CD4-positive, alpha-beta T cell treated with Interferon alpha-2 for 1 hour (primary cell): ENCODE data around the gene IL21.

ENCODE experiments used
- DNase-seq, 2 donors: peaks; one replicate each; pipeline ENCODE4 v3.0.0-alpha.2; 2020 to 2022

Gene IL21

DNA sequence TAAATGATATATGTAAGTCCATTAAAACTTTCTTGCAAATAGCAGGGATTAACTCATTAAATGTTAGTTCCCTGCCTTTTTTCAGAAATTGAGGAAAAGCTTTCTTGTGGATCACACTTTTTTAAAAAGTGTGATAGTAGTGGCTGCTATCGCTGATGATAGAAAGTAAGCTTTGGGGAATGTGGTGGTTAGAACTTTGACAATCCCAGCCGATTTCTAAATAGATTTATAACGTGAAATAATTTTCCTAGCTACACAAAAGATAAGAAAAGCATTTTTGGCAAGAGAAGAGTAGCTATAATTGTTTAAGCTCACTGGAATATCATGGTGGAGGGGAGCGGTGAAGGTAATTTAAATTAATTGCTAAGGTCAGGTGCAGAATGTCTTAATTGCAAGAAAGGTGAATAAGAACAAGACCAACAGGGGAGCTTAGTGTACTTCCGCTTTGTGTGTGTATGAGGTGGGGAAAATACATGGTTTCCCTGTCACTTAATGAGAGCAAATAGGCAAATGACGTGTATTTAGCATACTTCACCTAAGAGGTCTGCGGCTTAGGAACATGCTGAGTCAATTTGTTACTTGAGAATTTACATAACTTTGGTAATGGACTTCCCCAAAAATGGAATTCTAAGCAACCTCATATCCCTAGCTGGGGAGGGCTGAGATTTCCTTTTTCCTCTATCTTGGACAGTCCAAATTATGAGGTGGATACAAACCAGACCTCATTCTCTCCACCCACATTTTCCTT lies 11.7 kb upstream of the IL21 start:
- DNase-seq = peak in 1 of 2 donors; percentile 28

DNA sequence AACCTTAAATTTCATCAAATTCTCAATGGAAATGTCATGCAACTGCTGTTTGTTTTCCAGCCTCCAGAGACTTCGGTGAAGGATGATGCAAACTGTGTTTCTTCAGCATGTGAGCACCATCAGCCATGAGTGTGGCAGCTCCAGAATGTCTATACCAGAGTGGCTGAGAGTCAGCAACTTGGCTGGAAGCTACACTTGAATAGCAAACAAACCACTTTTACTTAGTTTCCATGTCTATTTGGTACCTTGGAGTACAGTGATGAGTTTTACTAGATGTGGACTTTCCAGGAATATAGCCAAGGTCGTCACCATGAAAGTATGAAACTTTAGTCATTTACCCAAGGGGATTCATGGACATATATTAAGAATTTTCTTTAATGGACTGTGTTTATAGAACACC lies 4.3 kb upstream of the IL21 start:
- DNase-seq = no peak

- DNase-seq = no peak
Observed at GRCh38 chr4:122624205-122624604, 3.3 kb upstream of the IL21 start.

GRCh38 chr4:122623637-122624166 lies 2.8 kb upstream of the IL21 start:
- no peak for DNase-seq

DNA sequence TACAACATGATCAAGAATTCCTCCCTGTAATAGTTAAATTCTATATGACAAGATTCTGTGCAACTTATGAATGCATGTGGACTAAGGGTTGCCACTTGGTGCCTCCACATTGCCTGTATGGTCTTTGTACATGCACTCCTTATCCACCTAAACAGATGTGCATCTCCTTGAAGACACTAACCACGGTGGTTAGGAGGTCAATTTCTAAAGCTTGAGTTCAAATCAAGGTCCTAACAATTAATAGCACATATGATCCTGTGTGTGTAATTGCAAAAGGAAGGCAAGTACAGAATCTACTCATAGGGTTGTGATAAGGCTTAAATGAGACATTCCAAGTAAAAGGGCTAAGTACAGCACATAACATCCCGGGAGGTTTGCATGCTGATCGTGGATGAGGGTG lies 1.5 kb upstream of the IL21 start:
- DNase-seq = no peak

GRCh38 chr4:122619611-122620010 lies 1.3 kb downstream of the IL21 start:
- DNase-seq = no peak

- DNase-seq = no peak
Observed at GRCh38 chr4:122617597-122618593, 3.0 kb downstream of the IL21 start.

GRCh38 chr4:122616915-122617596 lies 3.8 kb downstream of the IL21 start:
- no peak for DNase-seq

GRCh38 chr4:122614621-122615020 lies 6.2 kb downstream of the IL21 start:
- no peak for DNase-seq

DNA sequence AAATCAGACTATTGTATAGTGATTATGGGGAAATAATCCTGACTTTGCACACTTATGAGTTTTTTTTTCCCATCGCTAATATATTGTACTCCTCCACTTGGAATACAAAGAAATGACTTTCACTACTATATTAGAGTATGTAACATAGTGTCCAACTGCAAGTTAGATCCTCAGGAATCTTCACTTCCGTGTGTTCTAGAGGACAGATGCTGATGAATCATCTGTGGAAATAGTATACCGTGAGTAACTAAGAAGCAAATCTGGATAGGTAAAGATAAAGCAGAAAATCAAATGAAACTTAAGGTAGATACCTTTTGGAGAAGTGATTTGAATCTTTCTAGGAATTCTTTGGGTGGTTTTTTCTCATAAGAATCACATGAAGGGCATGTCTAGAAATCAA lies 8.3 kb downstream of the IL21 start:
- DNase-seq = no peak

DNA sequence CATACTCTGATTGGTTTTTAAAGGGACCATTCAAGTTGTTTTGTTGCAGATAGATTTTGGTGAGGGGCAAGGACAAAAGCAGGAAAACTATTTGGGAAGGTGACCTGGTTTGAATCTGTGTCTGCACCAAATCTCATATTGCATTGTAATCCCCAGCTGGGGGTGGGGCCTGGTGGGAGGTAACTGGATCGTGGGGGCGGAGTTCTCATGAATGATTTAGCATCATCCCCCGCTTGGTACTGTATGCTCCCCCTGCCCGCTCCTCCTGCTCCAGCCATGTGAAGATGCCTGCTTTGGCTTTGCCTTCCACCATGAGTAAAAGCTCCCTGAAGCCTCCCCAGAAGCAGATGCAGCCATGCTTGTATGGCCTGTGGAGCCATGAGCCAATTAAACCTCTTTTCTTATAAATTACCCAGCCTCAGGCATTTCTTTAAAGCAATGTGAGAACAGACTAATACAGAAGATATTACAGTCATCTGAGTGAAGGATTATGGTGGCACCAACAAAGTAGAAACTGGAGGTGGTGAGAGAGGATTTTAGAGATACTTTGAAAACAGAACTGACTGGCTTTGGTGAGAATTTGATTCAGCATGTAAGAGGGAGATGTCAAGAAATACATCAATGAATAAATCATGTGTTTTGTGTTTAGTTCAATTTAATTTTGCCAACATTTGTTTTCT lies 14.4 kb downstream of the IL21 start:
- no peak for DNase-seq

DNA sequence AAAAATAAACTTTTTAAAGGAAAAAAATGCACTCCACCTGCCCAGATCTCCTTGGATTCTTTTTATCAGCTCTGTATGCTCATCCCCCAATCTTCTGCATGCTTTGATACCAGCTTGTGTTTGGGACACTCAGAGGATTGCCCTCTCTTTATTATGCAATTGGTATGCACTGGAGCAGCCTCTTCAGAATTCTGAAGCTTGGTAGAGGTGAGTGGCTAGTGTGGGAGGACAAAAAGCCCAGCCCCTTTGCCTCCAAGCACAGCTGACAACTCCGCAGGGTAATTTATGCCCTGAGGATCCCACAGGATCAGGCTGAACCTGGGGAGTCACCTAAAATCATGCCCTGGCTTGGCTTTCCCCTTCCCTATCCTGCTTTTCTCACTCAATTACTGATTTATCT lies 16.7 kb downstream of the IL21 start:
- no peak for DNase-seq

DNA sequence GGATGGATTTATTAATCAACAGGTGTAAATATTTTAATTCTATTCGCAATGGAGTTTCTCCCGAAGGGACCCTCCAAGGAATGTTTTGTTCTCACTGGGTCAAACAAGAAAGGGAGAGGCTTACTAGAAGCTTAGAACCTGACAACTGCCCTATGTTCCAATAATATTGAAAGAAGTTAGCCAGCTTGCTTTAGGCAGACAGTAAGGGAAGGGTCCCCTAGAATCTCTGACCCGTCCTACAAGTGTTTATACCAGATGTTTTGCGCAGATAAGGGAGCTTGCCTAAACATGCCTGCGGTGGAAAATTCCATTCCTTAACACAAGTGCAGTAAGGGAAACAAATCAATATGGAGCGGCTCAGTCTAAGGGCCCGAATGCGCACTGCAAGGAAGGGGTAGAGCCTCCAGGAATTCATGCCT lies 17.7 kb downstream of the IL21 start:
- DNase-seq = no peak

DNA sequence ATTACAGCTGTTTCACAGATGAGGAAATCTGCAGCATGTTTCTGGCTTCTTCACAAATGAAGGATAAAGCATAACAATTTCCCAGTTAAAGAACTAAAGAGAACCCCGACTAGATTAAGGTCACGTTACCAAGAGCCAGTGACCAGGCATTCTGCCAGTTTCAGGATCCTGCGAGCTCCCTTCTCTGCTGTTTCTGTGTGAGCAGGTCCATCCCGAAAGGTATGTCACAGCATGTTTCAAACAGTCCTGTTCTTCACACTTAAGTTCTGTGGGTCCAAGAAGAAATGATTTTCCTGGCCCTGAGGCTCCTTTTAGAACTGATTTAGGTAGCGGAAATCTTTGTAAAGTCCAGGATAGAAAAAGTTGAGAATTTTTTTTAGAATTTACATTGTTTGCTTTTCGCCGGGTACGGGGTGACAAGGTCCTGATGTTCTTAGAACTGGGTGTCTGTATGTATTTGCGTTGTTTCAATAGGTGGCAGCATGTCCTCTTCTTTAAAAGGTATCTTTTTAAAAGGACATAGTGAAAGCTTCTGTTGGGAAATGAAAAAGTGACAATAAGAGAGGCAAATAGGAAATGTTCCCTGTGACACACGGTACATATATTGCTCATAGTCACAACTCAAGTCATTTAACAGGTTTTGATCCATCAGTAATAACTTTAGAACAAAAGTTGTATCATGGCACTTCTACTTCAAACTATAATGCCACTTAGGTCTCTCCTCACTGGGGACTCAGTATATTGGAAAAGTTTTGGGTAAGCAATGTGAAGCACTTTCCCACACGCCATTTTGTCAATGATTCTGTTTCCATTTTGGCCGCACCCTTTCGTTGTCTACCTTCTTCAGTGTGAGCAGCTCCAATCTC lies 18.4 kb downstream of the IL21 start:
- DNase-seq = peak in 1 of 2 donors; percentile 41

GRCh38 chr4:122591196-122591595 lies 29.7 kb downstream of the IL21 start:
- no peak for DNase-seq

GRCh38 chr4:122588453-122589238 lies 32.2 kb downstream of the IL21 start:
- no peak for DNase-seq

GRCh38 chr4:122584519-122584918 lies 36.3 kb downstream of the IL21 start:
- peak in 1 of 2 donors; percentile 11 for DNase-seq

DNA sequence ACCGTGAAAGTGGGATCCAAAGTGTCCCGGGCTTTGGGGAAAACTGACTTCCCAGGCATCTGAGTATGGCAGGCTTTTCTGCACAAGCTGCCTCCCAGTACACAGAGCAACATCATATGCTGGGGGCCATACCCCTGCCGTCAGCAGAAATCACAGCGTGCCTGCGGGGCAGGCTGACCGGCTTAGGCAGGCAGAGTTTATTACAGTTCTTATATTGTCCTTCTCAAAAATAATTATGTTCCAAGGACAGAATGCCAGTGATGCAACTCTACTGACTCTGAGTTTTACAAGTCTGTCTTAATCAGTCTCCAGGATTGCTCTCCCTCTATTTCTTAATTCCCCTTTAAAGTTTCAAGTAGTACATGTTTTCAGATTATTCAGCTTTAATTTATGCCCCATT lies 37.0 kb downstream of the IL21 start:
- no peak for DNase-seq

DNA sequence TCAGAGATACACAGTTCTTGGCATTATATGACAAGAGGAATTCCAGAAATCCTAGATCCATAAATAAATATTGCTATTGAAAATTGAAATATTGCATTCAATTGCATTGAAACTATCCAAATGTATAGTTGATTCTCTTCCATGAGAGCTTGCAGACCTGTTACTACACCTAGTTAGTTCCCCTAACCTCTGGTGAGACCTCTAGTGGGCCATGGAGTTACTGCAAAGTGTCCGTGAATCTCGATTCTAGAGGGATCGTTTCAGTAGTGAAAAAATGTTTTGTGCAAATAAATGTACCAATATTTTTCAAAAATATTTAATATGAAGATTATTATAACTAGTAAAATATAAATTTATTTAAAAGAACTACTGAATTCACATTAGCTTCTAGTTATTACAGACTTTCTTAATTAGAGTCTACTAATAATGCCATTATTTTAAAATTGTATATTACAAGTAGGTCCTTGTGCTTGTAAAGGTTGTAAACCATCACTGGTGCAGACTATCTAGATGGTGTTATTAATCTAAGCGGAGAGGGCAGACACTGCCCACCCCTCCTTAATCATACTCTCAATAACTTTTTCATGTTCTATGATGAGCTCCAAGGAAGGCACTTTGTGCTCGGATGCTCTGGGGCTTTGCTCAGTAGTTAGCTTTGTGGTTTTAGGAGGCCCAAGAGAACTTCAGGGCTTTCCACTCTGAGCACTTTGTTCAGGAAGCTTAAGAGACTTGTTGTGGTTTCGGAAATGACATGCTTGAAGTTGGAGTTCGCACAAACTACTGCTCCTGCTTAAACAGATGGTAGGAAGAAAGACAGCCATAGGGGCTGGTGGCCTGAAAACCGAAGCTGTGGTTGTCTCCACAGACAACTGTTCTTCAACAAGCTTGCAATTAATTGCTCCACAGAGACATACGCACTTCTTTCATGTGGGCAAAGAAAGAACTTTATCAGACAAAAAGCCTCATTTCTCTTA lies 42.8 kb downstream of the IL21 start:
- DNase-seq = peak; percentile 64 to 78
